C4-2B (cell line): Measurements from ENCODE around the gene CLIP2.
"Not testable (repeated sequence)": the region's sequence is repeated elsewhere in the genome, so short reads cannot be mapped to it uniquely, and the experiment has no call there.

Source experiments
- H3K27ac ChIP-seq: fragments of 450-650 bp; 2 replicates; pipeline ENCODE4 v1.5.1; 2017
- ZFX ChIP-seq: fragments of 450-650 bp; IDR thresholded peaks from 2 replicates; pipeline ENCODE4 v1.6.1; 2017
- TF ChIP-seq, protein P1 (sequence below): fragments of 450-650 bp; conservative IDR thresholded peaks from 2 replicates; pipeline ENCODE4 v1.5.1; 2017; ENCODE audit warnings: mild to moderate bottlenecking

The CLIP2 gene

GRCh38 chr7:74430961-74431466 is 141.8 kb downstream of the CLIP2 start:
- no peak overlapping the region for H3K27ac ChIP-seq
- TF ChIP-seq ZFX: no peak
- TF ChIP-seq, protein P1, sequence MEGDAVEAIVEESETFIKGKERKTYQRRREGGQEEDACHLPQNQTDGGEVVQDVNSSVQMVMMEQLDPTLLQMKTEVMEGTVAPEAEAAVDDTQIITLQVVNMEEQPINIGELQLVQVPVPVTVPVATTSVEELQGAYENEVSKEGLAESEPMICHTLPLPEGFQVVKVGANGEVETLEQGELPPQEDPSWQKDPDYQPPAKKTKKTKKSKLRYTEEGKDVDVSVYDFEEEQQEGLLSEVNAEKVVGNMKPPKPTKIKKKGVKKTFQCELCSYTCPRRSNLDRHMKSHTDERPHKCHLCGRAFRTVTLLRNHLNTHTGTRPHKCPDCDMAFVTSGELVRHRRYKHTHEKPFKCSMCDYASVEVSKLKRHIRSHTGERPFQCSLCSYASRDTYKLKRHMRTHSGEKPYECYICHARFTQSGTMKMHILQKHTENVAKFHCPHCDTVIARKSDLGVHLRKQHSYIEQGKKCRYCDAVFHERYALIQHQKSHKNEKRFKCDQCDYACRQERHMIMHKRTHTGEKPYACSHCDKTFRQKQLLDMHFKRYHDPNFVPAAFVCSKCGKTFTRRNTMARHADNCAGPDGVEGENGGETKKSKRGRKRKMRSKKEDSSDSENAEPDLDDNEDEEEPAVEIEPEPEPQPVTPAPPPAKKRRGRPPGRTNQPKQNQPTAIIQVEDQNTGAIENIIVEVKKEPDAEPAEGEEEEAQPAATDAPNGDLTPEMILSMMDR: no peak

DNA sequence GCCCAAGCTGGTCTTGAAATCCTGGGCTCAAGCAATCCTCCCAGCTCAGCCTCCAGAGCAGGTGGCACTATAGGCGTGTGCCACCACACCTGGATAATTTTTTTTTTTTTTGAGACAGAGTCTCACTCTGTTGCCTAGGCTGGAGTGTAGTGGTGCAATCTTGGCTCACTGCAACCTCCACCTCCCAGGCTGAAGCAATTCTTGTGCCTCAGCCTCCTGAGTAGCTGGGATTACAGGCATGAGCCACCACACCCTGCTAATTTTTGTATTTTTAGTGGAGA is 148.0 kb downstream of the CLIP2 start:
- H3K27ac ChIP-seq: not testable (repeated sequence)

- TF ChIP-seq, protein P1: no peak
- no peak for TF ChIP-seq ZFX
- no peak overlapping the region for H3K27ac ChIP-seq
Measured at GRCh38 chr7:74438327-74438726, 149.1 kb downstream of the CLIP2 start.

DNA sequence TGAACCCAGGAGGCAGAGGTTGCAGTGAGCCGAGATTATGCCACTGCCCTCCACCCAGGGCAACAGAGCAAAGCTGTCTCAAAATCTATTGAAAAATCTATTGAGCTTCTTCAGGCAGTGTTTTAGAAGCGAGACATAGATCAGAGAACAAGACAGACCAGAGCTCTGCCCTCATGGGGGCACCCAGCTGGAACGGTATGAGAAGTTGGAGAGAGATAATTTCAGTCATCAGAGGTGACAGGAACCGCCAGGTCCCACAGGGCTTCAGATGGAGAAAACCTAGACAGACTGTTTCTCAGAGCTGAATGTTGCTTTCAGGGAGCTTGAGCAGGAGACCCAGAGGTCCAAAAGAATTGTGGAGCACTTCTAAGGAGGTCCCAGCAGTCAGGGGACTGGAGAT is 150.3 kb downstream of the CLIP2 start:
- no peak for TF ChIP-seq ZFX
- TF ChIP-seq, protein P1: no peak
- H3K27ac ChIP-seq: no peak overlapping the region

DNA sequence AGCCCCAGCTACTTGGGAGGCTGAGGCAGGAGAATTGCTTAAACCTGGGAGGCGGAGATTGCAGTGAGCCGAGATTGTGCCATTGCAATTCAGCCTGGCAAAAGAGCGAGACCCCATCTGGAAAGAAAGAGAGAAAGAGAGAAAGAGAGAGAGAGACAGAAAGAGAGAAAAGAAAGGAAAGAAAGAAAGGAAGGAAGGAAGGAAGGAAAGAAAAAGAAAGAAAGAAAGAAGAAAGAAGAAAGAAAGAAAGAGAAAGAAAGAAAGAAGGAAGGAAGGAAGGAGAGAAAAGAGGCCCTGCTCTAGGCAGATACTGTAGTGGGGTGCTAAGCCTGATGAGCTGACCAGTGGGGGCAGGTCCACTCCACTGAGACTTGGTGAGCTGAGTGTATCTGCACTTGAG is 150.9 kb downstream of the CLIP2 start:
- not testable (repeated sequence) for H3K27ac ChIP-seq

DNA sequence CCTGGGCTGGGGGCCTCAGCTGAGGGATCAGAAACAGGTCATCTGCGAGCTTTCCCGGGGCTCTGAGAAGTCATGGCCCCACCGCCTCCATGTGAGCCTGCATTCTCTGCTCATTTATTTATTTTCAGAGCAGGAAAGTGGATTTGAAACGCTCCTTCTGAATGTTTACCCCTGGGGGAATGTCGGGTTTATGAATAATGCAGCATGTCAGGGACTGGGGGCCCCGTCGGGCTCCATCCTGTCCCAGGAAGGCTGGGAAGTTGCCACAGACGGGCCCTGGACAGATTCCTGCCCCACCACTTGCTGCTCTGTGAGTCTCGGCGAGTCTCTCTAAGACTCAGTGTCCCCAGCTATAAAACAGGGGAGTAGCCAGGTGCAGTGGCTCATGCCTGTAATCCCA is 152.6 kb downstream of the CLIP2 start:
- no peak for TF ChIP-seq ZFX
- TF ChIP-seq, protein P1: no peak
- H3K27ac ChIP-seq: no peak overlapping the region

DNA sequence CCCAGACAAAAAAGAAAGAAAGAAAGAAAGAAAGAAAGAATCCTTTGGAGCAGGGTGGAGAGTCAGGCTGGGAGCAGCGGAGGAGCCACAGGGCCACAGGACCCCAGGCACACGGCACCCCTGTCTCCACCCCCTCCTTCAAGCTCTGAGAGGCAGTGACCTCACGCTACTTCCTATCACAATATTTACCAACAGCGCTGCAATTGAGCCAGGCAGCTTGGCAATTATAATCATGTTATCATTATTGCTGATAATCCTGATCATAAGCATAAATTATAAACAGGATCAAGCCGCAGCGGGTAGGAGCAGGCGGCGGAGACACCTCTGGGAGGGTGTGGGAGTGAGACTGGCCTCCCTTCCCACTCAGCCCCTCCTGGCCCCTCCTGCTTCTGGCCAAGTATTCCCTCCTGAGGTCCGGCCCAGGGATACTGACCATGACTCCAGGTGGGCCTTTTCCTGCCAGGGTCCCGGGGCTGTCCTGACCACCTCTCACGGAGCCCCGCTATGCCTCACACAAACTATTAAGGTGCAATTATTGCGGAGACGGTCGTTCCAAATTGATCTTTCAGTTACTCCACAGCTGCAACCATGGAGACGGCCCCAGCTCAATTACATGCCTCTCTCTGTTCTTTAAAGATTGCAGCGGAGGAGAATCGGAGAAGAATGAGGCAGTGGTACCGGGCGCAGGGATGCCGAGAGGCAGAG is 154.5 kb downstream of the CLIP2 start:
- no peak overlapping the region for H3K27ac ChIP-seq
- no peak for TF ChIP-seq ZFX
- TF ChIP-seq, protein P1: no peak

DNA sequence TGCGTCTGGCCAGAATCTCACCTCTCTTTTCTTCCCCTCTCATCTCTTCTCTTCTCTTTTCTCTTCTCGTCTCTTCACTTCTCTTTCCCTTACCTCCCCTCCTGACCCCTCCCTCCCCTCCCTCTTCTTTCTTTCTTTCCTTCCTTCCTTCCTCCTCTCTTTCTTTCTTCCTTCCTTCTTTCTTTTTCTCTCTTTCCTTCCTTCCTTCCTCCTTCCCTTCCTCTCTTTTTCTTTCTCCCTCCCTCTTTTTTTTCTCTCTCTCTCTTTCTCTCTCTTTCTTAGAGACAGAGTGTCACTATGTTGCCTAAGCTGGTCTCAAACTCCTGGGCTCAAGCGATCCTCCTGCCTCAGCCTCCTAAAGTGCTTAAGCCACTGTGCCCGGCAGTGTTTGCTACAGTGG is 159.9 kb downstream of the CLIP2 start:
- TF ChIP-seq ZFX: no peak
- TF ChIP-seq, protein P1: no peak
- H3K27ac ChIP-seq: no peak overlapping the region
